Stimulated activated CD8-positive, alpha-beta memory T cell treated with anti-CD3 and anti-CD28 coated beads, Interleukin-7, amount 100 ng/mL, for 48 hours (primary cell): Measurements from ENCODE around the gene PURB.
"Not testable (repeated sequence)": the region's sequence is repeated elsewhere in the genome, so short reads cannot be mapped to it uniquely, and the experiment has no call there.

Experiments
- DNase-seq, 2 donors: peaks; one replicate each; pipeline ENCODE4 v3.0.0-alpha.2; 2020; ENCODE audit warnings: low read depth in 1 of 2; ENCODE audit errors: extremely low read depth in 1 of 2

Gene PURB

DNA sequence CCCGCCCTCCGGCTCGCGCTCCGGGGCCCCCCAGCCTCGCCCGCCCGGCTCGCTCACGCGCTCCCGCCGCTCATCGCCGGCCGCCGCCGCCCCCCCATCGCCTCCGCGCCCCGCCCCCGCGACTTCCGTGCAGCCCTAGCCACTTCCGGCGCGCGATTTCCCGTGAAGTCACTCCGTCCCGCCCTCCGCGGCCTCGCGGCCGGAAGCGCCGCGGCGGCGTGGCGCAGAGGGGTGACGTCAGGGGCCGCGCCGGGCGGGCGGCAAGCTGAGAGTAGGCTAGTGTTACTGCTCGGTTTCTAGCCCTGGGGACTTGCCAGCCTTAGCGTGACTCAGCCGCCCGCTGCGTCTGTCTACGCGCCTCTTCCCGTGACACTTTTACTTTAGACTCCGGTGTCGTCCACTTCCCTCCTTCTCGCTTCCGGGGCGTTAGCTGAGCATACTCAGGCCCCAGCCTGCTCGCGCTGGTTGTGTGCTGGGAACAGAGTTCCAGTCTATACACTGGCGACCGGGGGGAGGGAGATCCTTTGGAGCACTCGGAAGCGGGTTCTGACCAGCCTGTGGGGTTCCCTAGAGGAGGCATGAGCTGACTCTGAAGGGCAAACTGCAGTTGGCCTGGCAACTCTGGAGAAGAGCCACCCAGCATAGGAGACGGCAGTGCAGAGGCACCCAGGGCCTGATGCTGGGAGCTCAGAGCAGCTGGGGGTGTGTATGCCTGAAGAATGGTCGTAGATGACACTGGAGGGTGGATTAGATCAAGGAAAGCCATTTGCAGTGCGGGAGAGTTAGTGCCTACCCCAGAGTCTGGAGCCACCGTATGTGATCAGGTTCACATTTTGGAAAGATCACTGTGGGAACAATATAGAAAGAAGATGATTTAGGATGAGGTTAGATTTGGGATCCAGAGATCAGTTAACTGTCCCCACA lies at the start of gene PURB:
PURB (minus strand) TSS at position 137 of the 924 bp plus-strand sequence. CDS start 182 bp downstream, outside the sequence.
- DNase-seq = peak; percentile 93 to 98

DNA sequence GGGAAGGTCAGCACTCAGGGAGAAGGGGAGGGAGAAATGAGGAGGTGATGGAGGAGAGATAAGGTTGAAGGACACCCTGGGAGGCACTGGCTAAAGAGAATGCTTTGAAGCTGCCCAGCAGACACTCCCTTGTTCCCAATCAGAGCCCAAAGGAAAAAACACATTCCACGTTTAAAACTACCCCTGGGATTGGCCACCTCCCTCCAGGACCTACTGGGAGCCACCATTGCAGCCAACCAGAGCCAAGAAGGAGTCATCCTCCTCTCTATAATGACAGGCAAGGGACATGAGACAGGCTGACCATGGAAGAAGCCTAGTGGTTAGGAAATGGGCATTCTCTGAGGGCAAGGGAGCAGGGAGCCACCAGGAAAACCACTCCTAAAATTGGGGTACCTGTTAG lies 49.7 kb upstream of the PURB start:
- no peak for DNase-seq

DNA sequence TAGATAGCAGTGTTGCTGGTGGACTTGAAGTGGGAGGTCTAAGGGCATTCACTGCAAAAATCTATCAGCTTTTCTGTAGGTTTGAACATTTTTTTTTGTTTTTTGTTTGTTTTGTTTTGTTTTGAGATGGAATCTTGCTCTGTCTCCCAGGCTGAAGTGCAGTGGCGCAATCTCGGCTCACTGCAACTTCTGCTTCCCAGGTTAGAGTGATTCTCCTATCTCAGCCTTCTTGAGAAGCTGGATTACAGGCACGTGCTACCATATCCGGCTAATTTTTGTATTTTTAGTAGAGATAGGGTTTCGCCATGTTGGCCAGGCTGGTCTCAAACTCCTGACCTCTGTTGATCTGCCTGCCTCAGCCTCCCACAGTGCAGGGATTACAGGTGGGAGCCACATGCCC lies 49.2 kb upstream of the PURB start:
- DNase-seq = not testable (repeated sequence)

GRCh38 chr7:44930921-44931320 lies 45.6 kb upstream of the PURB start:
- no peak for DNase-seq

DNA sequence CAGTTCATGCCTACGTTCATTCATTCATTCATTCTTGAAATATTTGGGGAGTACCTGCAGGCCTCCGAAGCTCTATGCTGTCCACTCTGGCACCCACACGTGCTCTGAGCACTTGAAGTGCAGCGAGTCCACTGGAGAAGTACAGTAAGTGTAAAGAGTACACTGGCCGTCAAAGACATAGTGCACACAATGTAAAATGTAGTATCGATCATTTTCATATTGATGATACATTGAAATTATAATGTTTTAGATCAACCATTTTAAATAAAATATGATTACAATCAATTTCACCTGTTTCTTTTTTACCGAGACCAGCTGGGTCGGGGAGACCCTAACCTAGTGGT lies 37.0 kb upstream of the PURB start:
- no peak for DNase-seq

DNA sequence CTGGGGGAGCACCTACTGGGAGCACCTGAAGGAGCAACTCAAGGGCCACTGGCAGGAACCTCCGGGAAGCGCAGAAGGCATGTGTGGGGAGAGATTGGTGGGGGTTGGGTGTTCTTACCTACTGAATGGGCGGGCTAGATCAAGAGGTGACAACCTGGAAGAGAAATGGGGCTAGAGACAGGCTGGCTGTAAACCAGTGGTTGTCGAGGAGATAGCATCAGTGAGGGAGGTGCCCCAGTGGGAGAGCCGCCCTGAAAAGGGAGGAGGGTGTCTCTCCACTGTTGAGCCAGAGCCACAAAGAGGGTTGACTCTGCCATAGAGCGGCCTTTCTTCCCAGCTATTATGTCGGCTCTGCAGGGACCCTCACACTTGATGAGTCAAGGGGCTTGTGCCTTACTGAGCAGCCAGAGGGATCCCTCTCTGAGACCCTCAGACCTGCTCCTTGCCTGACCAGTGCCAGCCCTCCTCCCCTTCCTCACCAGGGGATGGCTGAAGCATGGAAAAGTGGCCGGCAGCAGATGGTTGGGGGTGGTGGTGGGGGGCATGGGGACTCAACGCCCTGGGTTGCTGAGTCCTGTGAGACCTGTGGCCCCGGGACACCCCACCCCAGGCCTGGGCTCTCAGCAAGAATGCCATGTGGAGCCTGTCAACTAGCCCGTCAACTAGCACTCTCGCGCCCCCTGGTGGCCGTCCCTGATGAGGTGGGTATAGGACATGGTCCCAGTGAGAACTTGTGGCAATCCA lies 36.4 kb upstream of the PURB start:
- DNase-seq = peak; percentile 85 to 90

- DNase-seq = no peak
These were observed 34.8 kb upstream of the PURB start for GRCh38 chr7:44920119-44920518.

DNA sequence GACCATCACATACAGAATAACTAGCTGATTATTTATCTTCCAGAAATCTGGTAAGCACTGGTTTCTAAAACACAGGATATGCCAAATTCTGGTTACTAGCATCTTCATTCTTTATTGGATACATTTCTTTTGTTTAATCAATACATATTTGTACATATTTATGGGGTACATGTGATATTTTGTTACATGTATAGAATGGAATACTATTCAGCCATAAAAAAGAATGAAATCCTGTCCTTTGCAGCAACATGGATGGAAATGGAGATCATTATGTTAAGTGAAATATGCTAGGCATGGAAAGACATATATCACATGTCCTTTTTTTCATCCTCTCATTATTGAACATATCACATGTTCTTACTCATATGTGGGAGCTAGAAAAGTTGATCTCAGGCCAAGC lies 32.7 kb upstream of the PURB start:
- no peak for DNase-seq

DNA sequence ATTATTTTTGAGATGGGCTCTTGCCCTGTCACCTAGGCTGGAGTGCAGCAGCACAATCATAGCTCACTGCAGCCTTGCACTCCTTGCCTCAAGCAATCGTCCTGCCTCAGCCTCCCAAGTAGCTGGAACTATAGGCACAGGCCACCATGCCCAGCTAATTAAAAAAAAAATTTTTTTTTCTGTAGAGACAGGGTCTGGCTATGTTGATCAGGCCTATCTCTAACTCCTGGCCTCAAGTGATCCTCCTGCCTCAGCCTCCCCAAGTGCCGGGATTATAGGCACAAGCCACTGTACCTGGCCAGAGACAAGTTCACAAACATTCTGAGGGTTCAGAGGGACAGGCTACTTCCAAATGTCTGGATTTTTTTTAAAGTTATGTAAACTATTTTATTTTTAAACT lies 32.1 kb upstream of the PURB start:
- DNase-seq = no peak

DNA sequence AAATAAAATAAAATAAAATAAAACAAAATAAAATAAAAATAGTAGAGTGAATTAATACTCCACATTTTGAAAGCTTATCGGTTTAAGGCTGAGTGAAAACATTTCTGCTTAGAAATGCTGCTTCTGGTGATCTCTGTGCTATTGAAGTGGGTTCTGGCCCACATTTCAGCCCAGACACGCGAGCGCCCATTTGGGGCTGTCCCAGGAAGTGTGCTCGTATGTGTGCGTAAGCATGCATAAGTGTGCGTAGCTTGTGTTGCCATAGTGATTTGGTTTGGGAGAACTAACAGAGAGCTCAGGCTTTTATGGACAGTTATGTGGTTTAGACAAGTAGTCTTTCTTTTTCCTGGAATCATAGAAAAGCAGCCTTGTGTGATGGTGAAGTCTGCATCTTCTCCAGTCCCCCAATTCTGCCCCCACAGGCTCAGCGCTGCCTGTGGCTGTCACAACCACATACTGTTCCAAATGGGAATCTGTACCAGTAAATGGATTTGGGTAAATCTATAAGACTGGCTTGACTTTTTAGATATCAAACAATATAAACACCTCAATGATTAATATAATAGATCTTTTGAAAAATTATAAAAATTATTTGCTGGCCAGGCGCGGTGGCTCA lies 29.8 kb upstream of the PURB start:
- peak; percentile 21 to 63 for DNase-seq

DNA sequence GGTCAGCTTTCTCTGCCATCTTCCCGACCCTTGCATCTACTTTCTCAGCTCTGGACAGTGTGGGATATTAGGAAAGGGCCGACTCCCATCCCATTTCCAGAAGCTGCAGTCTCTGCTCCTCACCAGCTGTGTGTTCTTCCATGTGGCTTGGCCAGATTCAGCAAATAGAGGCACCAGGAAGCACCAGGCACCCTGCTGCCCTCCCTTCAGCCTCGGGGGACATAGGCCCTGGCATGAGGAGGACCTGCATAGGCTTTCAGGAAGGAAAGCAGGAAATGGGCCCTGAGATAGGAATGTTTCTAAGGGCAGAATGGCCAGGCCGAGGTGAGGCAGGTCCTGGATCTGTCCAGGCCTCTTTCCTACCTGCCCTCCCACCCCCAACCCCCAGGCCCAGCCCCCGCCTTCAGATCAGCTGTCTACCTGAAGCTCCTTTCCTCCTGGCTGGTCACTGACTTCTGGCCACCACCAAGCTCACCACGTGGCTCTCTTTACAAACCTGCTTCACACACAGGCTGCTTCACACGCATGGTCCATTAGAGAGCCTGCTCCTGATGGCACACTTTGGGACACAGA lies 27.5 kb upstream of the PURB start:
- no peak for DNase-seq

DNA sequence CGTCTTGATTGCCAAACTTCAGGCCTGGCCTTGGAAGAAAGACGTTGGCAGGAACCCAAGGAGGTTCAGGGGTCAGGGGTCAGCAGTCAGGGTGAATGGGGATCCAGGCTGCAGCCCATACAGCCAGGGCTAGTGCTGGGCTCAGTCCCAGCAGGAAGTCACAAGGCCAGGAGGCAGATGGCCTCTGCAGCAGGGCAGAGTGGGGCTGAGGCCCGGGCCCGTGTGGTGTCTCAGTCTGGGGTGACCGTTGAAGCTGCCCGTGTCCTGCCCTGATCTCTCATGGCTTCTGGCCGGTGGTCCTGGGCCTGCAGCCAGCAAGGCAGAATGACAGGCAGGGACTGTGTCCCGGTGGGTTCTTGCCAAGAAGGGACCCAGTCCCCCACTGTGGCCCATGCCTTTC lies 26.6 kb upstream of the PURB start:
- no peak for DNase-seq

DNA sequence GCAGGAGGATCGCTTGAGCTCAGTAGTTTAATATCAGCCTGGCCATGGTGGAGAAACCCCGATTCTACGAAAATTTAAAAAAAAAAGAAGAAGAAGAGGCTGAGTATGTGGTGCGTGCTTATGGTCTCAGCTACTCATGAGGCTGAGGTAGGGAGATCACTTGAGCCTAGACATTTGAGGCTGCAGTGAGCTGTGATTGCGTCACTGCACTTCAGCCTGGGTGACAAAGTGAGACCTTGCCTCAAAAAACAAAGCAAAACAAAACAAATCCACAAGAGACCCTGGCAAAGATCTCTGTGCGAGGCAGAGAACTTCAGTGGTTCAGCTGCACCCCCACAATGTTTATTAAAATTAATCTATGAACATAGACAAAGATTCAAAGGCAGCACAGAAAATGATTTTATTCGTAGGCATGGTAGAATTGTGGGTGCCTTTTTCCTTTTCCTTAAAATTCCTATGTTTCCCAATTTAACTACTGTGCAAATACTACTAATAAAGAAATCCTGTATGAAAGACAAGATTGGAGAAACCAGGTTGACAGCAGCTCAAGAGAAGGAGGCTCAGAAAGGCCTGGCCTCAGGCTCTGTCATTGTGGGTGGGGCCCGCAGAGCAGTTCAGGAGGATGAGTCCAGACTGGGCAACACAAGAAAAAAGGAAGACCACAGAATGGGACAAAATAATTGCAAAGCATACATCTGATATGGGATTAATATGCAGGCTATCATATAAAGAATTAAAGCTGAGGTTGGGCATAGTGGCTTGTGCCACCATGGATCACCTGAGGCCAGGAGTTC lies 24.5 kb upstream of the PURB start:
- no peak for DNase-seq

DNA sequence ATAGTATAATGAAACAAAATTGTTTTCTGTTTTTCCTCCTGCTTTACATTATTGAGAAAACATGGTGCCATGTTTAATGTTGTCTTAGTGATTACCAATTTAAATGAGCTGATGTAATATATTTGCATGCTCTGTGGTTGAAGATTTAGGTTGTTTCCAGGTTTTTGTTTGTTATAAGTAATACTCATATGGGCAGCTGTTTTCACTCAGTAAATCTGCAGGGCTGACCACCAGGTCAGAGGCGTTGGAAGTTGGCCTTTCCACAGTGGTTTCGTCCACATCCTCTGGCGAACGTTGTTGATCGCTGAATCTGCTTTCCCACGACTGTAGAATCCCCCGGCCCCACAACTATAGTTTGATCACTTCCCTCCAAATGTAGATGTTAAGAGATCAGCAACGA lies 21.6 kb upstream of the PURB start:
- no peak for DNase-seq

DNA sequence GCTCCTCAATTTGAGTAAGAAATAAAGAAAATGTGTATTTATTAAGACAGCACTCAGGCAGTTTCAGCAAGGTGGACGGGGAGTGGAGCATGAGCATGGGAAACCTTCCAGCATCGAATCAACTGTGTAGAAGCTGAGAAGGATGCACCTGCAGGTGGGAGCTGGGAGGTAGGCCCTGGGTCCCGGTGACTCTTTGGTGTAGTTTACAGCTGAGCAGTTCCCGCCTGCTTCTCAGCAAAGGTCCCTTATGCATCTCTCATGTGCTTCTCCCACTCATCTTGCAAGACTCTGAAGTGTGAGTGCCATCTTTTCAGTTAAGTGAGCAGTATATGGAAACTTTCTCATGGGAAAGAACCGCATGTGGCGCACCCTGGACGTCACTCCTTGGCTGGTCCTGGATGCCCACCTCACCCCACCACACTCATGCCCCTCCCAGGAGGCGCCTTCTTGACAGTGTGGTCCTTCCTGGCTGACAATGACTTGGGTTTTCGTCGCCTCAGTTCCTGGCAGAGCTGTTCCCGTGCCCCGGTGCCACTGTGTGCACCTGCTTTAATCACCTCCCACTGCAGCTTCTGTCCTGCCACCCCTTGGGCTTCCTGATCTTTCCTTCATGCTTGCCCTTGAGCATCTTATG lies 19.8 kb upstream of the PURB start:
- no peak for DNase-seq

- no peak for DNase-seq
These were observed 14.1 kb upstream of the PURB start for GRCh38 chr7:44899443-44899842.

DNA sequence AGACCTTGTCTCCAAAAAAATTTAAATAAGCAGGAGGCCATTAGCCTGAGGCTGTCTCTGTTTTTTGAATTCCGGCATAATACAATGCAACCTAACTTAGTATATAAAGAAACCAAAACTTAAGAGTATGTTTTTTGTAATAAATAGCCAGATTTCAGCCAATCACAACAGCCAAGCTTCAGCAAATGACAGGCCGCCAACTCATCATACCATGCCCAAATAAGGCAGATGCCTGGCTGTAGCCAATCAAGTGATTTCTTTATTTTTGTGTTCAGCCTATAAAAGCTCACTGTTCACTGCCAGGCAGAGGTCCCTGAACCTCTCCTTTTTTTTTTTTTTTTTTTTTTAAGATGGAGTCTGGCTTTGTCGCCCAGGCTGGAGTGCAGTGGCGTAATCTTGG lies 12.7 kb upstream of the PURB start:
- DNase-seq = no peak

GRCh38 chr7:44897309-44897708 lies 12.0 kb upstream of the PURB start:
- no peak for DNase-seq

DNA sequence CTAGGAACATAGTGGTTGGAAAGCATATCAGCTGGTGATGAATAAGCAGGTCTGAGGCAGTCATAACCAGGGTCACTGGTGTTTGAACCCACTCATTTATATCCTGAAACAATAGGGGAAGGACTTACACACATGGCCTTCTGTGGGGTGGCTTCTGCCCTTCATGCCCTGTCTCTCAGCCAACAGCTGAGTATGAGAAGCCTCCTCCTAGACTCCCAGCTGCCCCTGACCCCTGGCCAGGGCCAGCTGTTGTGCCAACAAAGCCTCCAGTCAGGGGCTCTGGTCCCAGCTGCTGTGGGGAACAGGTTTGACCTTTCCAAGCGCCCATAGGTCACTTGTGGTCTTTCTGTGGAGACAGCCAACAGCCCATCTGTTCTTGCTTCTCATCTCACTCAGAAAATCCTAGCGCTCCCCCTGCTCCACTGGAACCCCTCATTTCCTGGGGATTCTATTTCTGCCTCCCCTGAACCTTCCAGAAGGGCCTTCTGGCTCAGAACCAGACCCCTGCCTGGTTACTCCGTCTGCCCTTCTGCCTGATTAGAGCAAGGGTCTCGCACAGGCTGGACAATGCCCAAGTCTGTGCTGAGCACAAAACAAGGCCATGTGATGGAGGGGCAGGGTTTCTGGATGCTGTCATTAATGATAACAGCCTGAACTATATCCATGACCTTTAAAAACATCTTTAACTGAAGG lies 9.7 kb upstream of the PURB start:
- DNase-seq = no peak
